Suppressor macrophage treated with lipopolysaccharide for 4 hours (primary cell): ENCODE data around the gene STXBP6.
"Not testable (repeated sequence)": the region's sequence is repeated elsewhere in the genome, so short reads cannot be mapped to it uniquely, and the experiment has no call there.

Source experiments
- DNase-seq: peaks from one replicate; pipeline ENCODE4 v3.0.0-alpha.2; 2020

The STXBP6 gene

GRCh38 chr14:24818058-24818822, 231.7 kb downstream of the STXBP6 start:
- no peak for DNase-seq

GRCh38 chr14:24817212-24818057, 232.5 kb downstream of the STXBP6 start:
- DNase-seq: no peak

GRCh38 chr14:24816929-24817211, 233.1 kb downstream of the STXBP6 start:
- DNase-seq: no peak

GRCh38 chr14:24816011-24816928, 233.7 kb downstream of the STXBP6 start:
- no peak for DNase-seq

GRCh38 chr14:24815543-24815942, 234.4 kb downstream of the STXBP6 start:
- DNase-seq: no peak

GRCh38 chr14:24814944-24815343, 235.0 kb downstream of the STXBP6 start:
- DNase-seq: no peak

- no peak for DNase-seq
Observed at GRCh38 chr14:24814346-24814745, 235.6 kb downstream of the STXBP6 start.

- DNase-seq: no peak
Observed at GRCh38 chr14:24813819-24814259, 236.1 kb downstream of the STXBP6 start.

GRCh38 chr14:24813089-24813815, 236.7 kb downstream of the STXBP6 start:
- DNase-seq: no peak

- DNase-seq: no peak
Observed at GRCh38 chr14:24809135-24809534, 240.8 kb downstream of the STXBP6 start.

GRCh38 chr14:24808412-24808811, 241.5 kb downstream of the STXBP6 start:
- DNase-seq: no peak

GRCh38 chr14:24806061-24806678, 243.8 kb downstream of the STXBP6 start:
- DNase-seq: peak; percentile 60

- no peak for DNase-seq
Observed at GRCh38 chr14:24804552-24805212, 245.3 kb downstream of the STXBP6 start.

GRCh38 chr14:24803933-24804494, 245.9 kb downstream of the STXBP6 start:
- no peak for DNase-seq

- not testable (repeated sequence) for DNase-seq
Observed at GRCh38 chr14:24803426-24803825, 246.5 kb downstream of the STXBP6 start.

- DNase-seq: no peak
Observed at GRCh38 chr14:24802236-24802635, 247.7 kb downstream of the STXBP6 start.

GRCh38 chr14:24801024-24801423, 248.9 kb downstream of the STXBP6 start:
- no peak for DNase-seq

GRCh38 chr14:24798911-24799462, 251.0 kb downstream of the STXBP6 start:
- DNase-seq: peak; percentile 23

GRCh38 chr14:24795406-24795805, 254.5 kb downstream of the STXBP6 start:
- DNase-seq: no peak

GRCh38 chr14:24794644-24795305, 255.2 kb downstream of the STXBP6 start:
- no peak for DNase-seq
